Liver (tissue), 9 donors: ENCODE results near the gene FBXO39. TPM values are rescaled to one million over a fixed set of nuclear protein-coding genes. Genes with fewer than 3 reads are reported as not detected.

Source experiments
- DNase-seq: peaks from one replicate; pipeline ENCODE4 v3.0.0-alpha.2; 2017; ENCODE audit warnings: low spot score
- H3K27ac ChIP-seq, 2 donors: one replicate each; pipeline ENCODE4 v1.7.0; 2013; ENCODE audit warnings: inconsistent platforms in 2 of 2, low read length in 2 of 2, control low read depth in 1 of 2, low read depth in 1 of 2, mild to moderate bottlenecking in 1 of 2
- H3K27me3 ChIP-seq, 4 donors: one replicate each; pipeline versions ENCODE4 v1.6.1 to v1.7.0; 2013; ENCODE audit warnings: low read length in 3 of 4, inconsistent platforms in 1 of 4, mild to moderate bottlenecking in 1 of 4, moderate library complexity in 1 of 4; ENCODE audit not compliant: control insufficient read depth in 4 of 4, insufficient read depth in 4 of 4
- H3K36me3 ChIP-seq, 4 donors: one replicate each; pipeline versions ENCODE4 v1.6.1 to v1.7.0; 2013; ENCODE audit warnings: low read length in 3 of 4, mild to moderate bottlenecking in 3 of 4, low read depth in 1 of 4, moderate library complexity in 1 of 4; ENCODE audit not compliant: control insufficient read depth in 4 of 4, insufficient read depth in 3 of 4
- H3K4me1 ChIP-seq, 4 donors: one replicate each; pipeline versions ENCODE4 v1.6.1 to v1.7.0; 2013; ENCODE audit warnings: low read length in 3 of 4, mild to moderate bottlenecking in 3 of 4, moderate library complexity in 1 of 4; ENCODE audit not compliant: control insufficient read depth in 4 of 4, insufficient read depth in 4 of 4
- H3K4me3 ChIP-seq, 3 donors: one replicate each; pipeline versions ENCODE4 v1.6.1 to v1.7.0; 2013; ENCODE audit warnings: low read length in 3 of 3, control low read depth in 1 of 3, low read depth in 1 of 3, mild to moderate bottlenecking in 1 of 3
- H3K9ac ChIP-seq, 2 donors: one replicate each; pipeline ENCODE4 v1.7.0; 2013; ENCODE audit warnings: low read length in 2 of 2, mild to moderate bottlenecking in 2 of 2, moderate library complexity in 2 of 2, control low read depth in 1 of 2, low read depth in 1 of 2
- H3K9me3 ChIP-seq, 4 donors: one replicate each; pipeline versions ENCODE4 v1.6.1 to v1.7.0; 2013; ENCODE audit warnings: low read length in 3 of 4; ENCODE audit not compliant: control insufficient read depth in 4 of 4
- CTCF ChIP-seq: fragments of 150-350 bp; IDR thresholded peaks from 2 replicates; pipeline ENCODE4 v1.5.1; 2017; ENCODE audit warnings: improper control_type of control experiment, low read depth, low read length; ENCODE audit not compliant: missing input control
- EGR1 ChIP-seq, 2 donors: IDR thresholded peaks; 2 replicates each; pipeline ENCODE4 v1.6.1; 2016 to 2018; ENCODE audit warnings: antibody characterized with exemption in 2 of 2, low read depth in 2 of 2
- FOXA1 ChIP-seq: IDR thresholded peaks from 2 replicates; pipeline ENCODE4 v1.6.1; 2016; ENCODE audit warnings: antibody characterized with exemption
- FOXA2 ChIP-seq: IDR thresholded peaks from 2 replicates; pipeline ENCODE4 v1.6.1; 2016; ENCODE audit warnings: antibody characterized with exemption
- GABPA ChIP-seq, 2 donors: IDR thresholded peaks in 1 of 2; conservative IDR thresholded peaks in 1 of 2; 2 replicates each; pipeline ENCODE4 v1.6.1; 2016; ENCODE audit warnings: antibody characterized with exemption in 2 of 2, mild to moderate bottlenecking in 1 of 2, moderate library complexity in 1 of 2
- HNF4A ChIP-seq, 2 donors: conservative IDR thresholded peaks; 2 replicates each; pipeline ENCODE4 v1.6.1; 2016; ENCODE audit warnings: antibody characterized with exemption in 2 of 2, mild to moderate bottlenecking in 2 of 2
- HNF4G ChIP-seq: IDR thresholded peaks from 2 replicates; pipeline ENCODE4 v1.6.1; 2016; ENCODE audit warnings: antibody characterized with exemption
- JUND ChIP-seq, 2 donors: IDR thresholded peaks; 2 replicates each; pipeline ENCODE4 v1.6.1; 2016; ENCODE audit warnings: antibody characterized with exemption in 2 of 2
- MAX ChIP-seq: IDR thresholded peaks from 2 replicates; pipeline ENCODE4 v1.6.1; 2016; ENCODE audit warnings: antibody characterized with exemption
- NR2F2 ChIP-seq: IDR thresholded peaks from 2 replicates; pipeline ENCODE4 v1.6.1; 2016; ENCODE audit warnings: antibody characterized with exemption
- RAD21 ChIP-seq, 2 donors: IDR thresholded peaks; 2 replicates each; pipeline ENCODE4 v1.6.1; 2016; ENCODE audit warnings: antibody characterized with exemption in 2 of 2, mild to moderate bottlenecking in 2 of 2
- REST ChIP-seq: IDR thresholded peaks from 2 replicates; pipeline ENCODE4 v1.6.1; 2016; ENCODE audit warnings: antibody characterized with exemption, mild to moderate bottlenecking
- RXRA ChIP-seq, 2 donors: IDR thresholded peaks; 2 replicates each; pipeline ENCODE4 v1.6.1; 2017 to 2018; ENCODE audit warnings: antibody characterized with exemption in 2 of 2, mild to moderate bottlenecking in 1 of 2
- SP1 ChIP-seq: IDR thresholded peaks from 2 replicates; pipeline ENCODE4 v1.6.1; 2018; ENCODE audit warnings: antibody characterized with exemption, mild to moderate bottlenecking
- TAF1 ChIP-seq: conservative IDR thresholded peaks from 2 replicates; pipeline ENCODE4 v1.6.1; 2016; ENCODE audit warnings: antibody characterized with exemption, mild to moderate bottlenecking
- YY1 ChIP-seq: IDR thresholded peaks from 2 replicates; pipeline ENCODE4 v1.6.1; 2016; ENCODE audit warnings: antibody characterized with exemption, mild to moderate bottlenecking
- ZBTB33 ChIP-seq: IDR thresholded peaks from 2 replicates; pipeline ENCODE4 v1.6.1; 2016; ENCODE audit warnings: antibody characterized with exemption
- WGBS: extraction: QIAGEN DNeasy Blood & Tissue Kit; methylation state at CpG from one replicate; pipeline ENCODE4 v1.1.7; 2013; 5-methylcytosine and 5-hydroxymethylcytosine counted together
- polyA plus RNA-seq, 2 donors: library from polyadenylated mRNA; stranded (reverse) in 1 of 2; unstranded in 1 of 2; fragments of 200-250 nt in 1 of 2; fragments of >200 nt in 1 of 2; fragmentation: Nextera tagmentation in 1 of 2; extraction: Ambion mirVana in 1 of 2; gene quantifications; one replicate each; pipeline versions ENCODE4 v1.2.1 to v1.2.3, GENCODE V29; 2013 to 2015
- total RNA-seq, 2 donors: library from RNA; depleted of rRNA; stranded (reverse); fragments of >200 nt; gene quantifications; one replicate each; pipeline ENCODE4 v1.2.3, GENCODE V29; 2014
- TF ChIP-seq, protein P1 (sequence below): IDR thresholded peaks from 2 replicates; pipeline ENCODE4 v1.6.1; 2016; ENCODE audit warnings: antibody characterized with exemption
- donor health status: healthy.
- donor health status: healthy.
- donor health status: healthy.
- donor health status: healthy.
- donor health status: healthy.

Gene FBXO39
- total RNA-seq (under 1 TPM; 0.05 to 0.67 TPM), polyA plus RNA-seq (under 1 TPM; 0.12 to 0.28 TPM)

- DNase-seq, result no peak
- H3K27me3 ChIP-seq, result no peaks in the 10 kb centered on the region
- peaks cover 0 to 9% (median 2%) of the 10 kb centered on the region in 4 donors for H3K9me3 ChIP-seq
Measured at GRCh38 chr17:6775871-6776405, at the start of gene FBXO39. Gene FBXO39 (plus strand): TSS chr17:6776215. CDS start chr17:6779869, 3,654 bp downstream.

More at GRCh38 chr17:6775871-6776405, at the start of gene FBXO39:
- peak within 1 kb of the TSS in 1 of 3 donors; percentile 8 for H3K4me3 ChIP-seq
- no peak within 1 kb of the TSS for H3K27ac ChIP-seq
- peaks cover 3 to 19% (median 10%) of the 10 kb centered on the region in 4 donors for H3K4me1 ChIP-seq
- no peak for TF ChIP-seq TAF1
- TF ChIP-seq CTCF, result no peak
- TF ChIP-seq NR2F2, result no peak
- no peak for TF ChIP-seq RXRA (IDR thresholded peaks at IDR 0.05)
- TF ChIP-seq JUND (IDR thresholded peaks at IDR 0.05), result no peak
- no peak for TF ChIP-seq MAX
- no peak for TF ChIP-seq GABPA (IDR thresholded peaks at IDR 0.05 in 1 of 2, conservative IDR thresholded peaks at IDR 0.05 in 1 of 2)
- TF ChIP-seq RAD21 (IDR thresholded peaks at IDR 0.05), result no peak
- no peak for TF ChIP-seq YY1
- TF ChIP-seq HNF4G, result no peak
- no peak for TF ChIP-seq FOXA1
- TF ChIP-seq EGR1 (IDR thresholded peaks at IDR 0.05; ENCODE audit: low read depth in 2 of 2), result no peak
- TF ChIP-seq FOXA2, result no peak
- TF ChIP-seq, protein P1, sequence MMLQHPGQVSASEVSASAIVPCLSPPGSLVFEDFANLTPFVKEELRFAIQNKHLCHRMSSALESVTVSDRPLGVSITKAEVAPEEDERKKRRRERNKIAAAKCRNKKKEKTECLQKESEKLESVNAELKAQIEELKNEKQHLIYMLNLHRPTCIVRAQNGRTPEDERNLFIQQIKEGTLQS, result no peak
- no peak for TF ChIP-seq SP1
- TF ChIP-seq REST, result no peak
- no peak for TF ChIP-seq ZBTB33
- TF ChIP-seq HNF4A (conservative IDR thresholded peaks at IDR 0.05), result no peak
- H3K36me3 ChIP-seq, result peaks cover 12 to 30% (median 30%) of the 10 kb centered on the region in 4 donors
- no peak within 1 kb of the TSS for H3K9ac ChIP-seq
- WGBS, result 8% methylated on average over 49 of the region's 49 CpGs
